ENCODE results near the gene TRPM2. TPM values are rescaled to one million over a fixed set of nuclear protein-coding genes. Genes with fewer than 3 reads are reported as not detected.

The TRPM2 gene
- total and polyA plus RNA-seq, 10 of the 15 experiments (the other 5 are each of a cell fraction or from before 2014, with no cell fraction given), result 0.03 to 9.1 (median 2.6) TPM

GRCh38 chr21:44423941-44424607, 70.7 kb downstream of the TRPM2 start:
- SMC1A ChIA-PET (ENCODE audit: uncharacterized antibody, unreplicated experiment), result no interaction called here
- no peak for FAIRE-seq

More at GRCh38 chr21:44423941-44424607, 70.7 kb downstream of the TRPM2 start:
- no peak overlapping the region for H3K4me2 ChIP-seq (ENCODE audit: control insufficient read depth, insufficient read depth)
- no TSS peak for BruUV-seq (replicated peaks)
- H3K79me2 ChIP-seq (ENCODE audit: control insufficient read depth, insufficient read depth, low read length), result no peaks in the 10 kb centered on the region
- H3K4me3 ChIP-seq, result no peak overlapping the region
- ChIA-PET RAD21 (ENCODE audit: unreplicated experiment) (no interaction called here), CTCF (no interaction called here), POLR2A (no interaction called here)
- H3K4me1 ChIP-seq (ENCODE audit: control insufficient read depth, insufficient read depth, low read length), result no peaks in the 10 kb centered on the region; the same call in 1 of the 2 replicates
- no peak overlapping the region for H3K9ac ChIP-seq (ENCODE audit: control insufficient read depth, insufficient read depth, low read length)
- DNase-seq (ENCODE audit: low read depth, low spot score), result no peak
- no peaks in the 10 kb centered on the region; a peak in 1 of 4 replicates for H3K36me3 ChIP-seq (ENCODE audit: control insufficient read depth in 2 of 2, insufficient read depth in 2 of 2, low read length in 1 of 2)
- in situ Hi-C loops (cut with MboI), result loop anchor here (5.0 kb wide), 1 partner anchor 52 kb away; no protein-coding TSS in a partner anchor
- TF ChIP-seq ATF7 (IDR thresholded peaks at IDR 0.05; ENCODE audit: low read depth) (no peak), PAX5 (IDR thresholded peaks at IDR 0.05; ENCODE audit: borderline replicate concordance, low read depth, low read length) (no peak), ZBTB33 (IDR thresholded peaks at IDR 0.05) (no peak), MTA2 (IDR thresholded peaks at IDR 0.05; ENCODE audit: low read depth) (no peak), IKZF2 (IDR thresholded peaks at IDR 0.05) (no peak), RAD21 (IDR thresholded peaks at IDR 0.05; ENCODE audit: insufficient read depth, low read depth, low read length) (no peak), ZNF207 (IDR thresholded peaks at IDR 0.05; ENCODE audit: borderline replicate concordance) (no peak)
- H3K27me3 ChIP-seq (replicated peaks in 1 of 2; ENCODE audit: control insufficient read depth in 2 of 2, insufficient read depth in 2 of 2, low read length in 1 of 2), result no peaks in the 10 kb centered on the region
- 73% methylated on average over 17 of the region's 17 CpGs for WGBS (ENCODE audit: insufficient coverage, insufficient replicate concordance, low lambda C conversion rate, missing lambda C conversion rate)
- intact Hi-C loops (cut with micrococcal nuclease; ENCODE audit: unreplicated experiment), result no loop called here
- H3K9me3 ChIP-seq (replicated peaks; ENCODE audit: control insufficient read depth, insufficient read depth, low read length), result peaks cover 5% of the 10 kb centered on the region; the same call in 1 of the 3 replicates
- no peak for ATAC-seq
- no peak overlapping the region for H3K27ac ChIP-seq (ENCODE audit: control insufficient read depth, insufficient read depth)
- no peaks in the 10 kb centered on the region for H4K20me1 ChIP-seq (ENCODE audit: control insufficient read depth, insufficient read depth)
- H2AFZ ChIP-seq (ENCODE audit: control insufficient read depth, low read depth, low read length), result no peak overlapping the region
